GM18520 (cell line): ENCODE data around the gene FUS.
"Not testable (repeated sequence)": the region's sequence is repeated elsewhere in the genome, so short reads cannot be mapped to it uniquely, and the experiment has no call there.

Source experiments
- ATAC-seq: cut with Tn5 transposase; IDR thresholded peaks from one replicate; pipeline ENCODE4 v1.9.1; 2021; ENCODE audit not compliant: unreplicated experiment

FUS gene

DNA sequence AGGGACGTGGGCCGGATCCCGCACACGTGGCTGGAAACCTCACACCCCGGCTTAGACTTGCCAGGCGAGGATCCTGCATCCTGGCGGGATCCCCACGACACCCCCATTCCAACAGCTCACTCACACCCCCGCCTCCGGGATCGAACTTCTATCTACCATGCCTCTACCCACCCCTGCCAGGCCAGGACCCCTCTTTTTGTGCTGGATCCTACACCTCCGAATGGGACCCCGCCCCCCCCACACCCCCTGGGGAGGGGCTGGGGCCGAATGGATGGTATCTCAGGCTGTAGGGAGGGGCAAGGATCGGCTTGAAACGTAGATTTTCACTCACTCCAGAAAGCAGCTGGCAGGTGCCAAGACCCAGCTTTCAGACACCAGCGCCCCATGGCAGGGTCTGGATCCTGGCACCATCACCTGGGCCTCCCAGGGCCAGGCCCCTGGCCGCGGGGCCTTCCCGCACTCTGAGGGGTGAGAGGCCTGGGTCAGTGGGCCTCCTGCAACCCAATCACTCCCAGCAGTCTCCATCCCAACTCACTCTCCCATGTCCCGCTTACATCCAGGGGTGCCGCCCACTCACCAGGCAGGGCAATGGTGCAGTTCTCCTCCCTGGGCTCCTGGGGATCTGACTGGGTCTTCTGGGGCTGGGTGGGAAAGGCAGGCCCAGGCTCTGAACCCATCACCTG is 36.8 kb upstream of the FUS start:
- ATAC-seq, result no peak

DNA sequence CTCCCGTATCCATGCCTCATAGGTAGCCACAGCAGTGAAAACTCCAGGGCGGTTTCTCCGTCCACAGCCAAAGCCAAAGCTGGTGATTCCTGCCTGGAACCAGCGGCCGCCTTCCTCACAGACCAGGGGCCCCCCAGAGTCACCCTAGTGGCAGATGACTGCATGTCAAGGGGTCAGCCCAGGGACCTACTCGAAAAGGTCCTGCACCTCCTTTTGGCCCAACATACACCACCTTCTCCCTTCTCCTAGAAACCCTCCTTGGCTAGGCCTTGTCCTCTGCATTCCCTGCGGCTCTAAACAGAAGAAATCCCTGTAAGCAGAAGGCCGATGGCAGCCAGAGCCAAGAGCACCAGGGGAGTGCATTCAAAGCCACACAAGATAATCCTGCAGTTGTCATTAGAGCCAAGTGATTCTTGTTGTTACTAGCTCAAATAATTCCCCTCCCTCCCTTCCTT is 36.2 kb upstream of the FUS start:
- no peak for ATAC-seq

- not testable (repeated sequence) for ATAC-seq
Observed at GRCh38 chr16:31144418-31144817, 35.5 kb upstream of the FUS start.

DNA sequence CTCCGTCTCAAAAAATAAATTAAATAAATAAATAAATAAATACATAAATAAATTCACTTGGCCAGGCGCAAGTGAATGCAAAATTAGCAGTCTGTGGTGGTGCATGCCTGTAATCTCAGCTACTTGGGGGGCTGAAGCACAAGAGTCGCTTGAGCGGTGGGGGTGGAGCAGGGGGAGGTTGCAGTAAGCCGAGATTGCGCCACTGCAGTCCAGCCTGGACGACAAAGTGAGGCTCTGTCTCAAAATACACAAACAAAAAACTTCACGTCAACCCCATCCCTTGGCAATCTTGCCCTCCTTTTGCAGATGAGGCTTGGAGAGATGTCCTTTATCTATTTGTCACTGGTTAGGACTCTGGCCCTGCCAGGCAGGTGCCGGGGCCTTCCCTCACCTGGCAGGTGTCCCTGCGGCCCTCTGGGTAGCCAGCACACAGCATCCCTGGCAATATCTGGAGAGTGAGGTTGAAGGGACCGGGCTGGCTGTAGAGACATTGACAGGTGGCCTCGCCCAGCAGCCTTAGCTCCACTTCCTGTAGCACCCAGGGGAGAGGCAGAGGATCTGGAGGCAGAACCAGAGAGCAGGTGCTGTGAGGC is 34.4 kb upstream of the FUS start:
- ATAC-seq, result no peak

- no peak for ATAC-seq
Observed at GRCh38 chr16:31147574-31147973, 32.4 kb upstream of the FUS start.

DNA sequence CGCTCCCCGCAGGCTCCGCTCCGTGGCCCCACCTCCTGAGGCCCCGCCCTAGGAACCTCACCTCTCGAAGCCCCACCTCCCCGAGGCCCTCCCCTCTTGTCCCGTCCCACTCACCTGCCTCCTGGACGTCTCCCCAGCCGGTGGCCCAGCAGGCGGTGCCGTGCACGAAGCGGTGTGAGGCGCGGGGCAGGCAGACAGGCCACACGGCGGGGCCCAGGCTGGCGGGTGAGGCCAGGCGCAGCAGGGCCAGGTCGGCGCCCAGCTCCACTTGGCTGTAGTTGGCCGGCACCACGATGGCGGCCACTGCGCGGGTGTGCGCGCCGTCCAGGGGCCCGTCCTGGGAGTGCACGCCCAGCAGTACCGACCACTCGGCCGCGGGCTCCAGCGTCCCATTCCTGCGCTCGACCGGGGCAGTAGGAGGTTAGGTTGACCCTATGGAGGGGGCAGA is 31.6 kb upstream of the FUS start:
- ATAC-seq, result no peak

GRCh38 chr16:31148896-31149295 is 31.0 kb upstream of the FUS start:
- no peak for ATAC-seq

GRCh38 chr16:31149332-31149731 is 30.6 kb upstream of the FUS start:
- ATAC-seq, result no peak

DNA sequence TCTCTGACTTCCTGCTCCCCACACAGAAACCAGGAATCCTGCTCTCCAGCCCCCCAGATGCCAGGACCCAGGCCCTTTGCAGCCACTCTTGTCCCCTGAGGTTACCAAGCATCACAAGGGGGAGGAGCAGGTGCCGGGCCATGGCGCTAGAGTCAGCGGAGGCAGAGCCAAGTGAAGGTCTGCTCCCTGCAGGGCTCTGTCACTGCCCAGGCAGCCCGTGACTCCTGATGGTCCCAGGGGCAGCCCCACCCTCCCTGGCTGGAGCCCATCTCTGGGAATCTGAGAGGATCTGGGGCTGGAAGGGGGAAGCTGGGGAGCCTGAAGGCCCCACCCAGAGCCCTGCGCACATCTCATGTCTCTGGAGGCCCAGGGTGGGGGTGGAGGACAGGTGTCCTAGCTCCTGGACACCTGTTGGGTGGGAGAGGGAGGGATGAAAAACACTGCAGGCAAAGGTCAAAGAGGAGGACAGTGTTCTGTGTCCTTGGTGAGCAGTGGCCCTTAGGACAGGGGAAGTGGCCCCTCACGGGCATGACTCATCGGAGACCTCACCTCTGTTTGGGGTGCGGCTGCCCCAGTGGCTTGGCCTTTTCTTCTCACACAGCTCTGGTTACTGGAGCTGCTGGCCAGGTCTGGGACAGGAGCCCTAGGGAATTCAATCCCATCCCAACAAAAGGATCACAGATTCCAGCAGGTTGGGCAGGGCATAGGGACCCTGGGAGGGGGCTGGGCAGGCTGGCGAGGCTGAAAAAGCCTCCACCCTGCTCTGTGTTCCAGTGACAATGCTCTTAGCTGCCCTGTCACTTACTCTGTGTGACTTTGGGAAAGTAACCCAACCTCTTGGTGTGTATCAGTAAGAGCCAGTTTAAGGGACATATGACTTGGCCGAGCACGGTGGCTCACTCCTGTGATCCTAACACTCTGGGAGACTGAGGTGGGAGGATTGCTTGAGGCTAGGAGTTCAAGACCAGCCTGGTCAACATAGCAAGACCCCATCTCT is 29.7 kb upstream of the FUS start, which contains the start of gene PRSS36:
Gene PRSS36 (minus strand): TSS at position 173 of the 997 bp plus-strand sequence. CDS start 31 bp downstream, at position 142.
- ATAC-seq, result no peak

- ATAC-seq, result not testable (repeated sequence)
Observed at GRCh38 chr16:31150976-31151375, 29.0 kb upstream of the FUS start.

DNA sequence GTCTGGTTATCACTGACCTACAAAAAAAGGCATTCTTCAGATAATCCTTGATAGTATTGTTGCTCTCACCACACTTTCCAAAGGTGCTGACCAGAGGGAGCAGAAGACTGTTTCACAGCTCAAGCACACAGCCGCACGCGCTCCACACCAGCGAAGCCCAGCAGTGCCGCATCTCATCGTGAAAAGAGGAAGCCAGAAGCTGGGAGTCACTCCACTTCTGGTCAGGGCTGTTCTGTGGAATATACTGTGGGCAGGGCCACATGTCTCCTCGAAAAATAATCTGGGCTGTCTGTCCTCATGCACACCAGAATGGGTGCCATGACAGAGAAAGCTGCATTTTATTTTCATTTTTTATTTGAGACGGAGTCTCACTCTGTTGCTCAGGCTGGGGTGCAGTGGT is 22.8 kb upstream of the FUS start:
- ATAC-seq, result no peak

DNA sequence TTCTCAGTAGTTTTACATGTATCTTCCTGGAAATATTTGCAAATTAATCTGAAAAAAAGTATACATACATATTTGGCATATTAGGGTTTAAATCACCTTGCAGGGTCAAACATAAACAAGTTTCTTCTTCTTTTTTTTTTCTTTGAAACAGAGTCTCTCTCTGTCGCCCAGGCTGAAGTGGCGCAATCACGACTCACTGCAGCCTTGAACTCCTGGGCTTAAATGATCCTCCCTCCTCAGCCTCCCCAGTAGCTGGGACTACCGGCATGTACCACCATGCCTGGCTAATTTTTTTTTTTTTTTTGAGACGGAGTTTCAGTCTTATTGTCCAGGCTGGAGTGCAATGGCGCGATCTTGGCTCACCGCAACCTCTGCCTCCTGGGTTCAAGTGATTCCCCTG is 12.6 kb upstream of the FUS start:
- no peak for ATAC-seq

- no peak for ATAC-seq
Observed at GRCh38 chr16:31168848-31169247, 11.1 kb upstream of the FUS start.

DNA sequence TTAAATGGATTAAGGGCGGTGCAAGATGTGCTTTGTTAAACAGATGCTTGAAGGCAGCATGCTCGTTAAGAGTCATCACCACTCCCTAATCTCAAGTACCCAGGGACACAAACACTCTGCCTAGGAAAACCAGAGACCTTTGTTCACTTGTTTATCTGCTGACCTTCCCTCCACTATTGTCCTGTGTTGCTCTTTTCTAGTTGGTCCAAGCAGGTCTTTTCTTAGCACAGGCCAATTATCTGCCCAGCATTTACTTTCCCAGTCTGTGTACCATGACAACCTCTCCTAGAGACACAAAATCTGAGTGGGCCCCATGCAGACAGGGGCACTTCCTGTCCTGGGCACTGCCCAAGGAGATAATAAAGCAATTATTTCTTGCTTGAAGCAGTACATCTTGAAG is 9.9 kb upstream of the FUS start:
- not testable (repeated sequence) for ATAC-seq

DNA sequence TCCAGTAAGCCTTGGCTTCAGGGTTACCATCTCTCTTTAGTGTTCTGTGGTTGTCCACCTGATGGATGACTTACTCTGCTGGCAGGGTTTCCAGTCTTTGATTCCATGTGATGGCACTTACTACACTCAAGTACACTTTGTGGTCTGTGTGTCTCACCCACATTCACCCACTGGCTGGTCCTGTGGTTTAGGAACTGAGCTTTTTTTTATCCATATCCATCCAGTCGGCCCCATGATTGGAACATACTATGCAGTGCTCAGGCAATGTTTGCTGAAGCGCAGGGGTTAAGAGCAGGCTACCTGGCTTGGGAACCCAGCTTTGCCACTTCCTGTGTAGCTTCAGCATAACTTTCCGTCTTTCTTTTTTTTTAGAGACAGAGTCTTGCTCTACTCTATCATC is 2.8 kb upstream of the FUS start:
- no peak for ATAC-seq

DNA sequence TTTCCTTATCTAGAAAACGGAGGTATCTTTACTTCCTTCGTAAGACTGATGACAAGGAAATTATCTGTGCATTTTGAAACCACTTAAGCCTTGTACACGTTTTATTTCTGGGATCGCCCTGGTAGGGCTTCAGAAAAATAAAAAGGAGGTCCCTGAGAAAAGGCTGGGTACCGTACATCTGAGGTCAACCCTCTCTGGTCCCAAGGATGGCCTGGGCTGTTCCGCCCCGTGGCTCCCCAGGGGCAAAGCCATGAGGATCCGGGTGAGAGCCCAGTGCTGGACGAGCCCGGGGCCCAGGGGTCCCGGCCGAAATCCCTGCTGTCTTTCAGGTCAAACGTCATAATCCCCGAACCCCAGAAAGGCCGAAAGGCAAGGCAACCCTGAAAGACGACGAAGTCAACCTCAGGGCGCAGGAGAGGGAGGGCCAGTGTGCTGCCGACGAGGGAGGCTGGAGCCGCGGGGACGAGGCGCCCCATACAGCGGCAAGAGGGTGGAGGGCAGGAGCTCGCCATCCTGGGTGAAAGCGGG is 656 bp upstream of the FUS start:
- no peak for ATAC-seq

DNA sequence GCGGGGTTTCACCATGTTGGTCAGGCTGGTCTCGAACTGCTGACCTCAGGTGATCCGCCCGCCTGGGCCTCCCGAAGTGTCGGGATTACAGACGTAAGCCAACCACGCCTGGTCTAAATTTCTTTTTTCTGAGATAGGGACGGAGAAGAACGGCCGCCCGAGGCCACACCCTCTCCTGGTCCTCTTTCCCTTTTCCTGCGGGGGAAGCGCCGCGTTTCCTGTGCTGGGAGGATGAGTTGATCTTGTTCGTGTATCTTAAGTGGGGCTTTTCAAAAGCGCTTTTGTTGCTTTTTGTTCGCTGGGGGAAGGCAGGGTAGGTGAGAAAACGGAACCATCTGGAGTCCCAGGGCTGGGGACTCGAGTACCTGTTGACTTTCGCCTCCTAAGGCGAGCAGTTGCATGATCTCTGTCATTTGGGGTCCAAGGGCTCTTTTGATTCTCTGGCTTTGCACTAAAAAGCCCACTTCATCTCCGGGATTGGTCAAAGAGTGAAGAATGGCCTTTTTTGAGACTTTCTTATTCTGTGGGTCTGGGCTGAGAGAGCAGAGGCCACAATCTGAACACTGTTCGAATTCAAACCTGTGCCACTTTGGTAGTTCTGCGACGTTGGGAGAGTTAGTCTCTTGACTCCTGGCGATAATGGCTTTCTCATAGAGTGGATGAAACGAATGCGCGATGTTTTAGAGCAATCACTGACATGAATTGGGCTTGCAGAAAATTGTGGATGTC is 1.3 kb downstream of the FUS start:
- ATAC-seq, result no peak

- no peak for ATAC-seq
Observed at GRCh38 chr16:31182391-31182790, 2.5 kb downstream of the FUS start.

DNA sequence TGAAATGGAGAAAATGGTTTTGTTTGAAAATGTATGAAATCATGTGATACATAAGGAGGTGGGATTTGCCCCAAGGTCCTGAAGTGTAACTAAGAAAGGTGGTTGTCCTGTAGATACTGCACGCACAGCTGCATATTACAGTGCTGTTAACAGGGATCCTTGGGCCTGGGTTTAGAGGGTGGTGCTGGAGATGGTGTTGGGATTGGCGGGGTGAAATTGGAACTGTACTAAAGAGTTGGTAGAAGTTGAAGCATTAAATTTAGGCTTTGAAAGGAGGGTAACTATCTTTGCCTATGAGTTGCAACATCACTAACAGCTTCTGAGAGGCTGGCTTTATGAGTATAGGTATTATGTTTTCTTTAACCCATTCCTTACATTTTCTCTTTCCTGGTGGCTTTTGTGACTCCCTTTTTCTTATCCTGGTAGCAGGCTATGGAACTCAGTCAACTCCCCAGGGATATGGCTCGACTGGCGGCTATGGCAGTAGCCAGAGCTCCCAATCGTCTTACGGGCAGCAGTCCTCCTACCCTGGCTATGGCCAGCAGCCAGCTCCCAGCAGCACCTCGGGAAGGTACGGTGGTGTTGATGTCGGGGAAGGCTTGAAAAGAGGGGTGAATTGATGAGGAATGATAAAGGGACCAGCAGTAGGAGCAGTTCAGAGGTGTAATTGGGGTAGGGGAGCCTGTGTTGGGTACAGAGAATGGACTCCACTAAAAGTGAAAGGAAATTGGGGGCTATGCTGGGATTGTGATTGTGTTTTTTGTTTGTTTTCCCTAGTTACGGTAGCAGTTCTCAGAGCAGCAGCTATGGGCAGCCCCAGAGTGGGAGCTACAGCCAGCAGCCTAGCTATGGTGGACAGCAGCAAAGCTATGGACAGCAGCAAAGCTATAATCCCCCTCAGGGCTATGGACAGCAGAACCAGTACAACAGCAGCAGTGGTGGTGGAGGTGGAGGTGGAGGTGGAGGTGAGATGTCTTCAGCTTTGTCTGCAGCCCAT is 3.8 kb downstream of the FUS start:
- ATAC-seq, result no peak
